DMS 273 (cell line): ENCODE measurements around the gene DAND5.

ENCODE experiments used
- DNase-seq: peaks from one replicate; lab custom pipeline; 2025; ENCODE audit not compliant: unreplicated experiment; lab: John Stamatoyannopoulos, UW

The DAND5 gene

DNA sequence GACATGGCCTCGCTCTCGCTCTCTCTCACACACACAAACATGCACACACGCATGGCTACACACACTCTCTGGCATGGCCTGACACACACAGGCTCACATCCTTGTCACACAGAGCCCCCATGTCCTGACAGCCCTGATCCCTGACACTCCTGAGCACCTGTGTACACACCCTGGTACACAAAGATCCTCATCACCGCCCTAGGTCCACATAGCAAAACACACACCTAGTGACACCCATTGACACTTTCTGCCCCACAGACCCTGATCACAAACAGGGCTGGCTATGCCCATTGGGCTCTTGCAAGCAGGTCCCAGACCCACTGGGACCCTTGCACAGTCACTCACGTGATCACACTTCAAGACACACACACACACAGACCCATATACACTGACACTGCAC lies 21.9 kb downstream of the DAND5 start:
- no peak for DNase-seq

DNA sequence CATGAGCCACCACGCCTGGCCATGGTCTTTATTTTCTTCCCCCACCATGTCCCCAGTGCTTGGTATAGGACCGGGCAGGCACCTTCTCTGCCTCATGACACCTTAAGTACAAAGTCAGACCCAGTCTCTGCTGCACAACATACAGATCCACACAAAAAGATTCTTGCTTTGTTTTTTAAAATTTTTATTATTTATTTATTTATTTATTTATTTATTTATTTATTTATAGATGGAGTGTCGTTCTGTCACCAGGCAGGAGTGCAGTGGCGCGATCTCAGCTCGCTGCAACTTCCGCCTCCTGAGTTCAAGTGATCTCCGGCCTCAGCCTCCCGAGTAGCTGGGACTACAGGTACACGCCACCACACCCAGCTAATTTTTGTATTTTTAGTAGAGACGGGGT lies 23.4 kb downstream of the DAND5 start:
- DNase-seq, result no peak

DNA sequence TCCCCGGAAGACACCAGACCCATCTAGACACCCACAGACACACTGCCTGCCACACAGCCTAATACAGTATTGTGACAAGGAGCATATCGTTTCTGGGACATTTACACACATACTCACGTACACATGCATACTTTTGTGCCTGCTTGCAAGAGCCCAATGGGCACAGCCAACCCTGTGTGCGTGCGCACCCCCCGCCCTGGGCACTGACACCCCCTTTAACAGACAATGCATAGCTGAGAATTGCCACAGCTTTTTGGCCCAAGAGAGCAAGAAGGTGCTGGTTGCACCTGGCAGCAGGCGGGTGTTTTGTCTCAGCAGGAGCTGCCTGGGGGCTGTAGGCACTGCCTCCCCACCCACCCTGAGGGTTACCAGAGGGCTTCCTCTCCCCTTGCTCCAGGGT lies 24.2 kb downstream of the DAND5 start:
- DNase-seq, result no peak

DNA sequence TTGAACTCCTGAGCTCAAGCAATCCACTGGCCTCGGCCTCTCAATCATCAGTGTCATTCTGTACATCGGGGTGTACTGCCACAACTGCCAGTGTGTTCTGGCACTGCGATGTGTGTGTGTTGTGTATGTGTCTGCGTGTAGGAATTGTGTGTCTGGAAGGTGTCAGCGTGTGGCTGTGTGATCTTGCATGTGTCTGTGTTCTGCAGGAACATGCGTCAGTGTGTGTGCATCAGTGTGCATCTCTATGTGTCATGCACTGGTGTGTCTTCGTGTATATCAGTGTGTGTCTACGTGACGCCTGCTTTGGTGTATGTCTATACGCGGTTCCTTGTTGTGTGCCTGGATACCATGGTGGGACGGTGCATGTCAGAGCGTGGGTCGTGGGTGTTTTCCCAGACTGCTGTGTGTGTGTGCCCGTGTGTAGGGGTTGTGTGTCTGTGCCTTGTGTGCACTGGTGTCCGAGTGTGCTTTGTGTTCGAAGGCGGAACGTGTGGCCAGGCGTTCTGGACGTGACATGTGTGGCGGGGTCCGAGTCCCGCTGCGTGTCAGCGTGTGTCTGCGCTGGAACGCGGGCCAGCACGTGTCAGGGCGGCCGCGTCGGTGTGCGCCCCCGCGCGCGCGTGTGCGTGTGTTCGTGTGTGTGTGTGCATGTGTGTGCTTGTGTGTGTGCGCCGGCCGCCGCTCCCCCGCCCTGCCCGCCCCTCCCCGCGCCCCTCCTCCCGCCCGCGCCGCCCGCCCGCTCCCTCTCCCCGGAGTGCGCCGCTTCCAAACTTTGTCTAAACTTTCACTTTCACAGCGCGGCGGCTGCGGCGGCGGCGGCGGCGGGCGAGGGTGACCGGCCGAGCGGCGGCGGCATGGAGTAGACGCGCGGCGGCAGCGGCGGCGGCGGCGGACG lies 25.6 kb downstream of the DAND5 start, which contains the start of gene NFIX:
TSS of gene NFIX (plus strand) at position 775 of the 895 bp plus-strand sequence. CDS start 363 bp downstream, outside the sequence.
- peak; percentile 70 for DNase-seq

DNA sequence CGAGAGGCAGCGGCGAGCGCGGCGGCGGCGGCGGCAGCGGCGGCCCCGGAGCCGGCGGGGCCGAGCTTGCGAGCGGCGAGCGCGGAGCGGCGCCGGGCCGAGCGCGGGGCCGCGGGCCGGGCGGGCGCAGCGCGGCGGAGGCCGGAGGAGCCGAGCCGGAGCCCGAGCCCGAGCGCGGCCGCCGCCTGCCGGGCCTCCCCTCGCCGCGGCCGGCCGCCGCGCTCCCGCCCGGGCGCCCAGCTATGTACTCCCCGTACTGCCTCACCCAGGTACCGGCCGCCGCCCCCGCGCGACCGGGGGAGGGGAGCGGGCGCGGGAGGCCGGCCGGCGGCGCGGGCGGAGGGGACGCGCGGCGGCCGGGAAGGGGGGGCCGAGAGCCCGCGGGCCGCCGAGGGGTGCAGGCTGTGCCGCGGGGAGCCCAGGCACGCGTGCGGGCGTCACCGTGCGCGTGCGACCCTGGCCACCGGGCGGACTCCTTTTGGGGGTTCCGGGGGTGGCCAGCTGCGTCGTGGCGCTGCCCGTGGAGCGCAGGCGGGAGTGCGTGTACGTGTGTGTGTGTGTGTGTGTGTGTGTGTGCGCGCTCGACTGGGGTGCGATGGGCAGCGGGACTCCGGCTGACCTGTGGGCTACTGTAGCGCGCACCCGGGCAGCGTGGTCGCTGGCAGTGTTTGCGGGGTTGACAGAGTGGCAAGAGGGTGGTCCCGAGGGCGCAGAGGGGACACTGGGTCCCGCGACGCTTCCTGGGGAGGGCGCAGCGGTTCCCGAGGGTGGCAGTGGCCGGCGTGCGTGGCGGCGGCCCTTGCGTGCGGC lies 26.4 kb downstream of the DAND5 start:
- DNase-seq, result peak; percentile 69

DNA sequence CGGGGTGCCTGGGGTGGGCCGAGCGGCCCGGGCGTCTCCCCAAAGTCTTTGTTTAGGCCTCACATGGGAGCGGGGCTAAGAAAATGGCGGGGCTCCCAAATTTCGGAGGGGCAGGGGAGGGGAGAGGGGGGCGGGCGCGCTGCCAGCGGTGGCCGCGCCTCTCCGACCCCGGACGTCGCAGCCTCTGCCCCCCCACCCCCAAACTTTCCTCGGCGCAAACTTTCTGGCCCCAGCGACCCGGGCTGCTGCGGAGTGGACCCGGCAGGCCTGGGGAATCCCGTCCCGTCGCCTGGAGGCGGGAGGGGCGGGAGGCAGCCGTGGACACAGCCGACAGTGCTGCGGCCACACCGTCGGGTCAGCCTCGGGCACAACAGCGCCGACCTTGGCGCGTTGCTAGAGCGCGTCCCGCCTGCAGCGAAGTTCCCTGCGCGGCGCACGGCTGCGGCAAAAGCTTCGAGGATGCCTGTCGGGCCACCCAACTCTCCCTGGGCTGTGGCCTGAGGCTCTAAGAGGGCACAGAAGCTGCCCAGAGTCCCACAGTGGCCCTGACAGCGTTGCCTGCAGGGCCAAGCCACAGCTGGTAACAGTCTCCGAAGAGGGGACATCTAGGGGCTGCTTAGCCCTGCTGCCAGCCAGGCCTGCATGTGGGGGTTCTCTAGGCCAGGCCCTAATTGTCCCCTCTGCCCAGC lies 27.2 kb downstream of the DAND5 start:
- DNase-seq, result peak; percentile 65

DNA sequence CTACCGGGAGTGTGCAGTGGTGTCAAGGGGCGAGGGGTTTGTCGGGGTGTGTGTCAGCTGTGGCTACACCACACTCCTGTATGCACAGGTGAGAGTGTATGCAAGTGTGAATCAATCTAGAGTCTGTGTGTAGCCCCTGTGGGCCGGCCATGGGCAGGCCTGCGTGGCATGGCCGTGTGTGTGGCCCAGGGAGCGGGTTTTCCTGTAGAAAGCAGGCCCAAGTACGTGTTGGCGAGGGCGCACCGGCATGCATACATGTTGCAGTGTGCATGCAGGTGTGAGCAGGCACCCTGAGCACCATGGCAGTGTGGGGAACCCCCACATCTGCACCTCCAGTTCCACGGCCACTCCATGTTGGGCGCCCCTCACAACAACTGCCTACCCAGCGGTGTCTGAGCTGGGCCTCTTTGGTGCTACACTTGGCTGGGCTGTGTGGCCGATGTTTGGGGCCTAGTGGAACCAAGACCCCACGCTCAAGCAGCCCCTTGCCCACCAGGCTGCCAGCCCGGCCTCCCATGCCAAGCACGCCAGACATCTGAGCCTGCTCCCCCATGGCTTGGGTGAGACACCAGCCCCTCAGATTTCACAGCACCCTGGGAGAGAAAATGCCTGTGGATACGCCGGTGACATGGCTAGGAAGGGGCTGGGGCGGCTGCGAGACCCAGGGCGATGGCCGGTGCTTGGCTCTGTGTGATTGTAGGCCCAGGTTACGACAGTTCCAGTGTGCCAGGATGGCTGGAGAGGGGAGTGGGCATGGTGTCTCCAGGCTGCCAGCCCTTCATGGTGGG lies 28.0 kb downstream of the DAND5 start:
- DNase-seq, result no peak

DNA sequence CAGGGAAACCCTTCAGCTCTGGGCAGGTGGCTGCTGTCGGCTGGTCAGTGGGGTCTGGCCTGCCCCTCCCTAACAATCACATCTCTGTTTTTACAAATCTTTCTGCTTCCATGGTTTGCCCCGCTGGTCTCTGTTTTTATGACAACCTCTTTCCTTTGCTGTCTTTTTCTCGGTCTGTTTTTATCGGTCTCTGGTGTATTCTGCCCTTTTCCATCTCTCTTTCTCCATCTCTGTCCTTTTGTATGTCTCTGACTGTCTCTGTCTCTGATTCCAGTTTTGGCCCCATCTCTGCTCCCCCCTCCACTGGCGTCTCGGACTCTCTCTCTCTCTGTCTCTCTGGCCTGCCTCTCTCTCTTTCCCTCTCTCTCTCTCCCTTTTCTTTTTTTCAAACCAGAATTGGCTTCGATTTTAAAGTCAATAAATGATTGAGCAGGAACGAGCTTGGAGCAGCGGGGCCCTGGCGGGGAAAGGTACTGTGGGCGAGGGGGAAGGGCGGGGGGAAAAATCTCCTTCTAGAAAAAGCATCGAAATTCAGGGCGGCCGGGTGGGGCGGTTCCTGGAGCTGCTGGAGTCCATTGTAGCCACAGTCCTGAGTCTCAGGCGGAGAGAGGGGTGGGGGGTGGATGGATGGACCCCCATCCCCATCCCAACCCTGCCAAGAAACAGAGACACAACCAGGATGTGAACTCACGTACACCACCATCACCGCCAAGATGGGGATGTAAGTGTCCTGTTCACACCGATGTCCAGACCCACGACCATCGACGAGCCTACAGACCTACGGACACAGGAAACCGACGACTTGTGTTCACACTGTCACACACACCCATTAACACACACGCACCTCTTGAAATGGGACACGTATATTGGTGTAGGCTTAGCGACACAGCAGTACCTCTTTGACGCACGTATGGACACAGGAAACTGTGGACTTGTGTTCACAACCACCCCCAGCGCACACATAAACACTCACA lies 28.9 kb downstream of the DAND5 start:
- no peak for DNase-seq

DNA sequence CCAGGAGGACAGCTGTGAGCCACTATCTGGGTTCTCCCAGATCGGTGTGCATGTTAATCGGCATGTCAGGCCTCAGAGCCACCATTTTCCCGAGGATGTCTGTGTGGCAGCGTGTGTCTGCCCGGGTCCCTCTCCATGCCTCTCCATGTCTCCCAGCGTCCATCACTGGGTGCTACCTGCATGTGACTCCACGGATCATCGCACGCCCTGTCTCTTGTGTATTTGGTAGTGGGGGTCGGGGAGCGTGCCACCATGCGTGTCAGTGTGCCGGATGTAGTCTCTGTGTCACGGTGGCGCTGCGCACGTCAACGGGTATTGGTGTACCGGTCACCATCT lies 31.8 kb downstream of the DAND5 start:
- no peak for DNase-seq

DNA sequence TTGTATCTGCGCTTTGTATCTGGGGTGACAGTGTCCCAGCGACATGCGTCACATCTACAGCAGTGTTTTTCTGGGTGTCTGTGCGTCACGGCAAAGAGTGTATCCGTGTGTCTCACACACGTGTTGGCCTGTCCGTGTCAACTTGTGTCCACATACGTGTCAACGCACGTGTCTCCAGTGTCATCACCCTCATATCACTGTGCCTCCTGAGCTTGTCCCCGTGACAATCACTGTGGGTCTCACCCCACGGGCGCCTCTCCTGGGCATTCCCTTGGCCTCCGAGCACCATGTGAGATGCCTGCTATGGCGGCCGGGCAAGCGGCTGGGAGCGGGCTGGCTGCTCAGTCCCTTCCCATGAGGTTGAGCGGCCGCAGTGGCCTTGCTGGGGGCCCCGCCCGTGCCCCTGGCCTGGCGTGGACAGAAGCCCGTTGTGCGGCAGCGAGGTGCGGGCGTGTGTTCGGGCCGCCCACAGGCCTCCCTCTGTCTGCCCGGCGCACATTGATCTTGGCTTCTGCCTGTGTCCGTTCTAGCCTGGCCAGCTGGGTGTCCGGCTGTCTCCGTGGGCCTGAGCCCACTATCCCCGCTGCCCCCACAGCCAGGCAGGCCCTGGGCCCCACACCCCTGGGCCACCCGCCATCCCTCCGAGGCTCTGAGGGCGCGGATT lies 32.3 kb downstream of the DAND5 start:
- no peak for DNase-seq

DNA sequence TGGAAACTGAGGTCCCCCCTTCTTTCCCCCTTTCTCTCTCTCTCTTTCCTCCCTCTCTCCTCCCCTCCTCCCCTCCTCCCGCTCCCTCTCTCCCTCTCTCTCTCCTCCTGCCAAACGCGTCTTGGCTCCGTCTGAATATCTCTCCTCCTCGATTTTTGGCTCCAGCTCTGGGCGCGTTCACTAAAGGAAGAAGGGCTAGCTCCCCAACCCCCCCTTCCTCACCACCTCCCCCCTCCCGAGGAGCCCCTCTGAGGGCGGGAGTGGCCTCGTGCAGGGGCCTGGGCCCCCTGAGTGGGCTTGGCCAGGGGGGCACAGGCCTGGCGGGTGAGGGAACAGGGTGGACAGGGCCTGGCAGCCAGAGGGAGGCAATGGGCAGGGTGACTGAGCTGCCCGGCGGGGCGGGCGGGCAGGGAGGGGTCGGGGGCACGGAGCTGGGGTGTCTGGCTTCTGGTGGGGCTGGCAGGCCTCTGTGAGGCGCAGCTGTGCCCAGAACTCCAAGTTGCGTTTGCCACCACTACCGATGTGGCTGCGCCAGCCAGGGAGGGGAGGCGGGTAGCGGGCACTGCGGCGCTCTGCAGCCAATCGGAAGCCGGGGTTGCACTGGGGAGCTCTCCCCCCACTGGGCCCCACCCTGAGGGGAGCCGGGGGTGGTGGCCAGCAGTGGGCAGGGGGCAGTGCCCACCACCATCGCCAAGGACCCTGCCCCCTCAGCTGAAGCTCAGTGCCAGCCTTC lies 33.0 kb downstream of the DAND5 start:
- DNase-seq, result peak; percentile 41

DNA sequence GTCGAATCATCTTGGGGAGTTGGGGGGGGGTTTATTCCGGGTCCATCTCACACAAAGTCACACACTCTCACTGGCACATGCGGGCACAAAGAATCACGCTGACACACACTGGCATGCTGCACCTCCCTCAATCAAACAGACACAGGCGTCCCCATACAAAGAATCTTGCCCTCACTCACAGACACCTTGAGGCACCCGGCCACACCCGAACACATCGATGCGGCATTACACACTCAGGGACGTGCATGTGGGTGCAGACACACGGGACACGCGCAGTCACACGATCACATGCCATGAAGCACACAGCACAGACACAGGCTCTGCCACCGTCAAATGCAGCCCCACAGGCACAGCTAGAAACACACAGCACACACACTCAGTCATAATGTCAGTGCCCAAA lies 33.7 kb downstream of the DAND5 start:
- no peak for DNase-seq

DNA sequence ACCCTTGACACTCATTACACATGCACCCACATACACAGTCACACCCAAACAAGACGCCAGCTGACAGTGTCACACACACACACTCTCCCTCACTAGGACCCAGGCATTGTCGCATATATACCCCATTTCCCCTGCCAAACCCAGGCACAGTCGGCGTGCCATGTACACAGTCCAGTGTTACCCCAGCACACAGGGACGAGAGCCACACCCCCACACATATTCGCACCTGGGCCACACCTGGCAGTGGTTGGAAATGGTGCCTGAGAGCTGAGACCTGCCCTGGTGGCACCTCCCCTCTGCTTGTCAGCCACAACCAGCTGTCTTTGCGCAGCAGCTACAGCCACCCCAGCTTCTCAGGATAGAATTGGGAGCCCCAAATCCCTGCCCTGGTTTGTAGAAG lies 34.9 kb downstream of the DAND5 start:
- DNase-seq, result no peak

DNA sequence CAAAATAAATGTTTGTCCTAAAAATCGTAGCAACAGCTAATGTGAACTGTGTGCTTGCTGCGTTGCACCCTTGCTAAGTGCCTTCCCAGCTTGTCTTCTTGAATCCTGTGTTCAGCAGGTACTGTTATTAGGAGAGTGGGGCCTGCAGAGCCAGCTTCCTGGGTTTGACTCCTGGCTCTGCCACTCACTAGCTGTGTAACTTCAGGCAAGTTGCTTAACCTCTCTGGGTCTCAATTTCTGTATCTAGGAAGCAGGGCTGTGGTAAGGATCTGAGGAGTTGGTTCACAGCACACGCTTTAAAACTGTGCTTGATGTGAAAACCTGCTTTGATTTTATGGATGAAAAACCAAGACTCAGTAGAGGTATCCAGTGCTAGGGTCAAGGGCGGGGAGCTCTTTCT lies 35.9 kb downstream of the DAND5 start:
- no peak for DNase-seq

DNA sequence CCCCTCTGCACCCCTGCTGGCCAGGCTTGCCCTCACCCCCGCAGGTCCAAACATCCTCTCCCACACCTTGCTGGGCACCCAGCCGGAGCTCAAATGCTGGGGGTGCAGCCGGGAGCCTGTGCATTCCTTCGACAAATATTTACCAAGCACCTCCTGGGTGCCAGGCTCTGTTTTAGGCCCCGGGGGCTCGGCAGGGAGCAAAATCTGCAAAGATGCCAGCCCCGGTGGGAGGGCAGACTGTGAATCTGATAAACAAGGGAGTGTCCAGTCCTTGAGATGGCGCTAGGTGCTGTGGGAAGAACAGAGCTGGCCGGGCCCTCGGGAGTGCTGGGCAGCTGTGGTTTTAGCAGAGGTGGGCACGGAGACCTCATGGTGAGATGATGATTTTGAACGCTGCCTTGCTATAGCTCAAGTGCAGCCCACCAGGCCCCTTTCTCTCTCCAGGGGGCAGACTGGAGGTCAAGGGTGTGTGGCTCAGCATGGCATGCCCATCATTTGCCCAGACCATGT lies 36.5 kb downstream of the DAND5 start:
- DNase-seq, result no peak

DNA sequence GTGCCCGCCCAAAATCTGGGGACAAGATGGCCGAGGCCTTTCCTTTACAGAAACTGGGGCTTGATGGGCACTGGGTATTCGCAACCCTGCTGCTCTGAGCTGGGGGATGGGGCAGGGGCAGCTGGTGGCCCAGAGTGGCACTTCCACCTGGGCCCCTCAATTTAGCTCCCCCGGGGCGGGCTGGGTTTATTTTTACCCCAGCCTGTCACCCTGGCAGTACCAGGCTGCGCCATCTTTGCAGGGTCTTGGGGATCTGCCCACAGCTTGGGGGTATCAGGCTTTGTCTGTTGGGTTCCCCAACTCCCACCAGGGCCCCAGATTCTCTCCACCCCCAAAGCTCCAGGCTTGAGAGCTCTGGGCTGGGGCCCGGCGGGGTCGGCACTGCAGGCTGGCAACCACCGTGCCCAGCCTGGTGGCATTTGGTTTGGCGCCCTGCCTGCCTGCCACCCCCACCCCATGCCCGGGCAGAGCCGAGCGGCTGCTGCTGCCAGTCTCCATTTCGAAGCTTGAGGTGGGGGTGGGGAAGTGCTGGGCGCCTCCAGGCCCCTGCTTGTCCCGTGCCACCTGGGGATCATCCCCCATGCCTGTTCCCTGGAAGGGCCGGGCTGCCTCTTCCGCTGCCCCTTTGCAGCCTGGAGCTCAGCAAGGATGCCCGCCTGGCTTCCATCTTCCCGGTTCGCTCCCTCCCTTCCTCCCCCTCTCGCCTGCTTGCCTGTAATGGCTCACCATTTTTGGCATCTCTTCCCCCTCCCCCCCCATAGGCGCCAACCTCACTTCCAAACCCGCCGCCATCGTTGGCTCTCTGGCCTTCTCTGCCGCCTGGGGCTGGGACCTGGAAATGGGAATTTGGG lies 37.3 kb downstream of the DAND5 start:
- peak; percentile 90 for DNase-seq

DNA sequence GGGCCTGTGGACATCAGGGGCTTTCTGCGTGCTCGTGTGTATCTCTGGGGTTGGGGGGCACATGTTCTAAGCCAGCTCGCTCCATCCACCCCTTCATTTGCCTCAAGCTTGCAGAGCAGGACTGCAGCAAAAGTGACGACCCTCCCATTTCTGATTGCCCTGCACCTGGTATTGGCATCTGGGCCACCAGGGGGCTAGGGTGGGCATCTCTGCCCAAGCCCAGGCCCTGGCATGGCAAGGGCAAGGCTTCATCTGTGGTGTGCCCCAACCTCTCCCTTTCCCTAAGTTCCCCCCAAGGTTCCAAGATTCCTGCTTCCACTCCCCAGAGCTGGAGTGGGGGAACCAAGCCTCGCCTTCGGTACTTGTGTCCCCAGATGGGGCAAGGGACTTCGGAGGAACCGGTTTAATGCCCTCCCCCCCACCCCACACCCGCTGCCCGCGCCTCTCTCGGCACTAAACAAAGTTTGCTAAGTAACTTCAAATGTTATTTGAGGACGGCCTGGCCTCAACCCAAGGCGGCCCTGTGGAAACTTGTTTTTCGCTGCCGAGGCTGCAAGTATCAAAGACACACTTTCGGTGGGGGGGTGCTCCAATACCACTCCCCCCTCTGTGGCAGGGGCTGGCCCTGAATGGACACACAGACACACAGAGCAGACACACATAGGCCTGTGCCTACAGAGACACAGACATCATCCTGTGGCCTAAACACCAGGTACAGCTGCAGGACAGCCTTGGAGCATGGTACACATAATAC lies 38.1 kb downstream of the DAND5 start:
- peak; percentile 84 for DNase-seq
